GM12878 (cell line): ENCODE data around the gene ARAF. TPM values are rescaled to one million over a fixed set of nuclear protein-coding genes. Genes with fewer than 3 reads are reported as not detected.

Experiments used
- ATAC-seq: fragments of 200-7000 bp; cut with Tn5 transposase; 3 replicates; pipeline ENCODE4 v1.9.1; 2020; ENCODE audit warnings: mild to moderate bottlenecking, moderate library complexity
- BruUV-seq: library from RNA; stranded (reverse); fragments of 400-500 nt; replicated peaks from 2 replicates; lab custom pipeline; 2021; lab: Mats Ljungman, UMichigan
- CTCF ChIA-PET: fragments of 300-600 bp; sonication (Branson Sonifier 250); formaldehyde crosslinking; extraction: SDS; loops from one replicate; lab custom pipeline; 2021; ENCODE audit warnings: inconsistent platforms; lab: Yijun Ruan, JAX
- POLR2A ChIA-PET: fragments of 350-600 bp; formaldehyde crosslinking; extraction: SDS; loops from one replicate; lab custom pipeline; 2021; ENCODE audit warnings: inconsistent platforms; lab: Charles Lee
- RAD21 ChIA-PET: fragments of 300-600 bp; sonication (Branson Sonifier 250); formaldehyde crosslinking; loops from one replicate; lab custom pipeline; 2023; ENCODE audit warnings: antibody characterized with exemption; ENCODE audit not compliant: unreplicated experiment; lab: Charles Lee
- SMC1A ChIA-PET: fragments of 300-600 bp; sonication (Branson Sonifier 250); formaldehyde crosslinking; loops from one replicate; lab custom pipeline; 2023; ENCODE audit not compliant: unreplicated experiment, uncharacterized antibody; lab: Charles Lee
- DNase-seq: peaks from one replicate; pipeline ENCODE4 v3.0.0-alpha.2; 2011; ENCODE audit warnings: low read depth, low spot score
- FAIRE-seq: peaks from 3 replicates; lab custom pipeline; 2011; peaks lifted over from hg19 to GRCh38; lab: Jason Lieb, UNC
- H2AFZ ChIP-seq: 2 replicates; pipeline ENCODE4 v1.6.0; 2011; ENCODE audit warnings: low read depth, low read length, control low read depth; ENCODE audit not compliant: control insufficient read depth
- H3K27ac ChIP-seq: 2 replicates; pipeline ENCODE4 v1.5.1; 2011; ENCODE audit warnings: control low read depth; ENCODE audit not compliant: control insufficient read depth, insufficient read depth
- H3K27me3 ChIP-seq, 2 experiments: replicated peaks in 1 of 2; 2 replicates each; pipeline versions ENCODE4 v1.6.0 to v1.6.1; 2011; ENCODE audit warnings: low read length in 1 of 2; ENCODE audit not compliant: control insufficient read depth in 2 of 2, insufficient read depth in 2 of 2
- H3K36me3 ChIP-seq, 2 experiments: 2 replicates each; pipeline ENCODE4 v1.5.1; 2011; ENCODE audit warnings: low read length in 1 of 2; ENCODE audit not compliant: control insufficient read depth in 2 of 2, insufficient read depth in 2 of 2
- H3K4me1 ChIP-seq: 2 replicates; pipeline ENCODE4 v1.6.1; 2011; ENCODE audit warnings: mild to moderate bottlenecking, low read length, moderate library complexity, mixed read lengths; ENCODE audit not compliant: control insufficient read depth, insufficient read depth
- H3K4me2 ChIP-seq: 2 replicates; pipeline ENCODE4 v1.6.0; 2011; ENCODE audit warnings: control low read depth; ENCODE audit not compliant: control insufficient read depth, insufficient read depth
- H3K4me3 ChIP-seq: fragments of 200-600 bp; sonication (generic); 2 replicates; pipeline ENCODE4 v1.5.1; 2016
- H3K79me2 ChIP-seq: 2 replicates; pipeline ENCODE4 v1.6.0; 2011; ENCODE audit warnings: low read length; ENCODE audit not compliant: control insufficient read depth, insufficient read depth
- H3K9ac ChIP-seq: 2 replicates; pipeline ENCODE4 v1.8.0; 2011; ENCODE audit warnings: low read length, control low read depth, mixed read lengths; ENCODE audit not compliant: control insufficient read depth, insufficient read depth
- H3K9me3 ChIP-seq: replicated peaks from 3 replicates; pipeline ENCODE4 v1.5.1; 2011; ENCODE audit warnings: mild to moderate bottlenecking, low read length; ENCODE audit not compliant: control insufficient read depth, insufficient read depth
- H4K20me1 ChIP-seq: 2 replicates; pipeline ENCODE4 v1.6.0; 2011; ENCODE audit not compliant: control insufficient read depth, insufficient read depth
- SMAD5 ChIP-seq: IDR thresholded peaks from 2 replicates; pipeline ENCODE4 v1.6.1; 2016; ENCODE audit warnings: antibody characterized with exemption, low read depth
- WGBS: methylation state at CpG from one replicate; pipeline ENCODE4 v1.1.6; 2016; ENCODE audit warnings: low lambda C conversion rate; ENCODE audit not compliant: insufficient replicate concordance, insufficient coverage; ENCODE audit errors: missing lambda C conversion rate; 5-methylcytosine and 5-hydroxymethylcytosine counted together
- in situ Hi-C: fragments of 300-500 bp; cut with MboI; formaldehyde crosslinking; loops from 9 replicates; pipeline ENCODE4 v1.14.3; 2018; ENCODE audit warnings: mixed read lengths
- intact Hi-C: fragments of 100-400 bp; cut with micrococcal nuclease; formaldehyde crosslinking; loops from one replicate; pipeline ENCODE4 v1.14.2; 2022; ENCODE audit not compliant: unreplicated experiment
- polyA plus RNA-seq, 11 experiments: library from polyadenylated mRNA; depleted of rRNA in 4 of 11; unstranded in 6 of 11; stranded (reverse) in 5 of 11; fragments of >200 nt; fragmentation: Nextera tagmentation in 4 of 11; fragmentation: Illumina TruSeq in 1 of 11; extraction: Ambion mirVana in 4 of 11; extraction: Trizol in 1 of 11; gene quantifications; 1 replicate in 1 of 11; 2 replicates in 10 of 11; pipeline versions ENCODE4 v1.2.1 to v1.2.3, GENCODE V29; 2011 to 2016; ENCODE audit warnings: inconsistent platforms in 2 of 11, missing spikeins in 2 of 11, low read depth in 1 of 11
- total RNA-seq, 4 experiments: library from RNA; depleted of rRNA in 3 of 4; stranded (reverse); fragments of >200 nt in 3 of 4; fragmentation: Illumina TruSeq in 1 of 4; extraction: Trizol in 1 of 4; gene quantifications; 2 replicates each; pipeline versions ENCODE4 v1.2.1 to v1.2.3, GENCODE V29; 2013 to 2021
- TF ChIP-seq, protein P1 (sequence below): fragments of 450-650 bp; conservative IDR thresholded peaks from 2 replicates; pipeline ENCODE4 v1.6.1; 2017; ENCODE audit warnings: mild to moderate bottlenecking, moderate library complexity

The ARAF gene
- total and polyA plus RNA-seq, 10 of the 15 experiments (the other 5 are each of a cell fraction or from before 2014, with no cell fraction given): 5.0 to 79.2 (median 39.1) TPM

DNA sequence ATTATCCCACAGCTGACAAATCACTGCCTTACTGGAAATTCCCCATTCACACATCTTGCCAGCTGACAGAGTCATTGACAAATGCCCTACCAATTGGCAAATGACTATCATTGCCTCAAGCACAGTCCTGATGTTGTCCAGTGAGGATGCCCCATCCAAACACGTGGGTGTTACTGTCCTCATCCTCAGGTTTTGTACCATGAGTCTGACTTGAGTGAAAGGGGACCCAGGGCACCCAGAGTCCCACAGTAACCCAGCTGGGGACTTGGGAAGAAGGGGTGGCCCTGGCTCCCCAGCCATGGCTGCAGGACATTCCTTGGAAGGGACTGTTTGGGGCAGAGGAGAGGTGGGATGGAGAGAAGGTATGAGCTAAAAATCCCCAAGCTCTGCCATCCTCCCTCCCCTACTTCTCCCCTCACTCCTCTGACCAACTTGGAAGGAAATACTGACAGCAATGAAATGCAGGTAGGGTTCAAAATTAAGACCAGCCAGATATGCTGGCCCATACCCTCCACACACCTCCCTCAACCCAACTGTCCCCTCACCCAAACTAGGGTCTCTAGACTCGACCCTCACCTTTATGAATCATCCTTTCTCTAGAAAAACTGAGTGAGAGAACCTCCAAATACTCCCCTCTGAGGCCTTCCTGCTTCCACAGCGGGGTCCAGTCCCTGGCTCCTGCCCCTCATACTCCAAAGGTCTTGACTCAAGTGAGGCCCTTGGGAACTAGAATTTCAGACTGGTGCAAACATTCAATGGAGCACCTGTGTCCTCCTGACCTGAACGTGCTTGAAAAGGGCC, 26.3 kb downstream of the ARAF start:
- CTCF ChIA-PET: no interaction called here
- no peak overlapping the region for H3K27ac ChIP-seq
- intact Hi-C loops (no loop called here), in situ Hi-C loops (no loop called here)
- H2AFZ ChIP-seq: no peak overlapping the region
- ATAC-seq: peak; percentile 14
- H3K4me2 ChIP-seq: no peak overlapping the region
- no TSS peak for BruUV-seq
- POLR2A ChIA-PET: no interaction called here
- FAIRE-seq: no peak
- RAD21 ChIA-PET: no interaction called here
- SMC1A ChIA-PET: interaction anchor here (1.1 kb wide), 1 partner anchor 30 kb away, joined by 3 read pairs; no protein-coding TSS in a partner anchor
- H3K9me3 ChIP-seq: no peaks in the 10 kb centered on the region
- no peak for DNase-seq
- no peaks in the 10 kb centered on the region for H3K36me3 ChIP-seq
- no peak overlapping the region for H3K4me3 ChIP-seq
- no peaks in the 10 kb centered on the region; the same call in 1 of the 2 replicates for H3K79me2 ChIP-seq
- no peaks in the 10 kb centered on the region for H4K20me1 ChIP-seq
- no peak overlapping the region for H3K9ac ChIP-seq
- no peaks in the 10 kb centered on the region for H3K4me1 ChIP-seq
- 0 out of 2 replicates have a peak, but pooled peaks have one; percentile 27 for TF ChIP-seq SMAD5
- TF ChIP-seq, protein P1, sequence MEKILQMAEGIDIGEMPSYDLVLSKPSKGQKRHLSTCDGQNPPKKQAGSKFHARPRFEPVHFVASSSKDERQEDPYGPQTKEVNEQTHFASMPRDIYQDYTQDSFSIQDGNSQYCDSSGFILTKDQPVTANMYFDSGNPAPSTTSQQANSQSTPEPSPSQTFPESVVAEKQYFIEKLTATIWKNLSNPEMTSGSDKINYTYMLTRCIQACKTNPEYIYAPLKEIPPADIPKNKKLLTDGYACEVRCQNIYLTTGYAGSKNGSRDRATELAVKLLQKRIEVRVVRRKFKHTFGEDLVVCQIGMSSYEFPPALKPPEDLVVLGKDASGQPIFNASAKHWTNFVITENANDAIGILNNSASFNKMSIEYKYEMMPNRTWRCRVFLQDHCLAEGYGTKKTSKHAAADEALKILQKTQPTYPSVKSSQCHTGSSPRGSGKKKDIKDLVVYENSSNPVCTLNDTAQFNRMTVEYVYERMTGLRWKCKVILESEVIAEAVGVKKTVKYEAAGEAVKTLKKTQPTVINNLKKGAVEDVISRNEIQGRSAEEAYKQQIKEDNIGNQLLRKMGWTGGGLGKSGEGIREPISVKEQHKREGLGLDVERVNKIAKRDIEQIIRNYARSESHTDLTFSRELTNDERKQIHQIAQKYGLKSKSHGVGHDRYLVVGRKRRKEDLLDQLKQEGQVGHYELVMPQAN: no peak
- WGBS: 17% methylated on average over 4 of the region's 4 CpGs
- no peaks in the 10 kb centered on the region for H3K27me3 ChIP-seq
